Caco-2 (cell line): Measurements from ENCODE around the gene EFL1. TPM values are rescaled to one million over a fixed set of nuclear protein-coding genes. Genes with fewer than 3 reads are reported as not detected.

Source experiments
- BruUV-seq: library from RNA; stranded (reverse); fragments of 400-500 nt; replicated peaks from 2 replicates; lab custom pipeline; 2021; lab: Mats Ljungman, UMichigan
- CTCF ChIA-PET: fragments of 300-600 bp; sonication (Branson Sonifier 250); formaldehyde crosslinking; loops from one replicate; lab custom pipeline; 2022; ENCODE audit warnings: antibody characterized with exemption; lab: Charles Lee
- POLR2A ChIA-PET: fragments of 300-600 bp; sonication (Branson Sonifier 250); formaldehyde crosslinking; loops from one replicate; lab custom pipeline; 2022; ENCODE audit warnings: antibody characterized with exemption; lab: Charles Lee
- DNase-seq, 2 experiments: peaks; one replicate each; pipeline versions ENCODE4 v3.0.0 to v3.0.0-alpha.2; 2020 to 2022
- H3K27me3 ChIP-seq: replicated peaks from 2 replicates; pipeline ENCODE4 v1.6.0; 2011; ENCODE audit warnings: low read length; ENCODE audit not compliant: control insufficient read depth, insufficient read depth
- H3K36me3 ChIP-seq: 2 replicates; pipeline ENCODE4 v1.5.1; 2011; ENCODE audit warnings: low read length; ENCODE audit not compliant: control insufficient read depth, insufficient read depth
- H3K4me1 ChIP-seq: fragments of 250-450 bp; sonication (Bioruptor Pico); 2 replicates; pipeline ENCODE4 v1.5.1; 2020; ENCODE audit warnings: mild to moderate bottlenecking
- H3K4me3 ChIP-seq: 2 replicates; pipeline ENCODE4 v1.5.1; 2011; ENCODE audit warnings: low read depth, mild to moderate bottlenecking, control low read depth, low read length
- H3K9me3 ChIP-seq: fragments of 250-450 bp; sonication (Bioruptor Pico); 2 replicates; pipeline ENCODE4 v1.5.1; 2020; ENCODE audit warnings: mild to moderate bottlenecking, moderate library complexity
- H3K27ac Mint-ChIP-seq: one replicate; pipeline ENCODE4 v1.8.0; 2022; ENCODE audit warnings: mixed read lengths; ENCODE audit not compliant: unreplicated experiment
- H3K27me3 Mint-ChIP-seq: one replicate; pipeline ENCODE4 v1.8.0; 2022; ENCODE audit warnings: mixed read lengths; ENCODE audit not compliant: insufficient read depth, unreplicated experiment
- H3K36me3 Mint-ChIP-seq: one replicate; pipeline ENCODE4 v1.8.0; 2022; ENCODE audit warnings: mild to moderate bottlenecking, mixed read lengths; ENCODE audit not compliant: insufficient read depth, unreplicated experiment
- H3K4me1 Mint-ChIP-seq: one replicate; pipeline ENCODE4 v1.8.0; 2022; ENCODE audit warnings: low read depth, mixed read lengths; ENCODE audit not compliant: unreplicated experiment
- H3K4me3 Mint-ChIP-seq: one replicate; pipeline ENCODE4 v1.8.0; 2022; ENCODE audit warnings: mild to moderate bottlenecking, moderate library complexity, mixed read lengths; ENCODE audit not compliant: unreplicated experiment
- H3K9me3 Mint-ChIP-seq: one replicate; pipeline ENCODE4 v1.8.0; 2022; ENCODE audit warnings: mixed read lengths; ENCODE audit not compliant: unreplicated experiment
- intact Hi-C: fragments of 100-400 bp; cut with micrococcal nuclease; formaldehyde crosslinking; loops from one replicate; pipeline ENCODE4 v1.10.0; 2022; ENCODE audit not compliant: unreplicated experiment
- total RNA-seq: library from RNA; stranded (reverse); gene quantifications from 2 replicates; pipeline ENCODE4 v1.2.3, GENCODE V29; 2022
- TF ChIP-seq, protein P1 (sequence below), 2 experiments: fragments of 200-600 bp in 1 of 2; IDR thresholded peaks; 1 replicate in 1 of 2; 2 replicates in 1 of 2; pipeline versions ENCODE4 v1.5.1 to v1.8.0; 2011 to 2022; ENCODE audit warnings: antibody characterized with exemption in 1 of 2, control low read depth in 1 of 2, inconsistent platforms in 1 of 2, low read depth in 1 of 2, low read length in 1 of 2, mild to moderate bottlenecking in 1 of 2, moderate library complexity in 1 of 2; ENCODE audit not compliant: insufficient read depth in 1 of 2, severe bottlenecking in 1 of 2, unreplicated experiment in 1 of 2

The EFL1 gene
- total RNA-seq, 1 experiment from 2014 or later, result 10.3 TPM

DNA sequence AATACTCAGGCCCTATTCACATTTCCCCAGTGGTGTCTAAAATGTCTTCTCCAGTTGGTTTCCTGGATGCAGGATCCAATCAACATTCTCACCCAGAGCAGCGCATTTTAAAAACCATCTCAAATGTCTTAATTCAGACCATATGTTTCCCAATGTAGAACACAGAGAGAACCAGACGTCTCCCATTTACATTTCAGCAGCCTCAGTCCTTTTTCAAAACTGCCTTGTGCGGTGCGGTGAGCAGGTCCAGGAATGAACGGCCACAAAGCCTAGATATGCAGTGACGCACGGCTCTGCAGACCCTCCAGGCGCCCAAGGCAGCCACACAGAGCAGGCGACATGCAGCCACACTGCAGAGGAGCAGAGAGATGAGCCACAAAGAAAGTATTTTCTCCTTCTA is 150.6 kb downstream of the EFL1 start:
- CTCF ChIA-PET, result no interaction called here
- TF ChIP-seq, protein P1, sequence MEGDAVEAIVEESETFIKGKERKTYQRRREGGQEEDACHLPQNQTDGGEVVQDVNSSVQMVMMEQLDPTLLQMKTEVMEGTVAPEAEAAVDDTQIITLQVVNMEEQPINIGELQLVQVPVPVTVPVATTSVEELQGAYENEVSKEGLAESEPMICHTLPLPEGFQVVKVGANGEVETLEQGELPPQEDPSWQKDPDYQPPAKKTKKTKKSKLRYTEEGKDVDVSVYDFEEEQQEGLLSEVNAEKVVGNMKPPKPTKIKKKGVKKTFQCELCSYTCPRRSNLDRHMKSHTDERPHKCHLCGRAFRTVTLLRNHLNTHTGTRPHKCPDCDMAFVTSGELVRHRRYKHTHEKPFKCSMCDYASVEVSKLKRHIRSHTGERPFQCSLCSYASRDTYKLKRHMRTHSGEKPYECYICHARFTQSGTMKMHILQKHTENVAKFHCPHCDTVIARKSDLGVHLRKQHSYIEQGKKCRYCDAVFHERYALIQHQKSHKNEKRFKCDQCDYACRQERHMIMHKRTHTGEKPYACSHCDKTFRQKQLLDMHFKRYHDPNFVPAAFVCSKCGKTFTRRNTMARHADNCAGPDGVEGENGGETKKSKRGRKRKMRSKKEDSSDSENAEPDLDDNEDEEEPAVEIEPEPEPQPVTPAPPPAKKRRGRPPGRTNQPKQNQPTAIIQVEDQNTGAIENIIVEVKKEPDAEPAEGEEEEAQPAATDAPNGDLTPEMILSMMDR (IDR thresholded peaks at IDR 0.05; ENCODE audit: insufficient read depth in 1 of 2, low read depth in 1 of 2, low read length in 1 of 2, severe bottlenecking in 1 of 2, unreplicated experiment in 1 of 2), result no peak

GRCh38 chr15:82110144-82110543 is 152.4 kb downstream of the EFL1 start:
- no peaks in the 10 kb centered on the region for H3K36me3 ChIP-seq
- BruUV-seq, result no TSS peak
- no peak overlapping the region for H3K4me3 ChIP-seq
- no peaks in the 10 kb centered on the region for H3K4me1 Mint-ChIP-seq
- H3K9me3 Mint-ChIP-seq, result no peaks in the 10 kb centered on the region
- no peak overlapping the region for H3K27ac Mint-ChIP-seq
- DNase-seq, result no peak
- no peaks in the 10 kb centered on the region for H3K27me3 ChIP-seq
- CTCF ChIA-PET, result no interaction called here
- H3K9me3 ChIP-seq, result no peaks in the 10 kb centered on the region
- H3K4me1 ChIP-seq, result no peaks in the 10 kb centered on the region
- TF ChIP-seq, protein P1 (IDR thresholded peaks at IDR 0.05; ENCODE audit: insufficient read depth in 1 of 2, low read depth in 1 of 2, low read length in 1 of 2, severe bottlenecking in 1 of 2, unreplicated experiment in 1 of 2), result no peak
- H3K36me3 Mint-ChIP-seq, result no peaks in the 10 kb centered on the region
- POLR2A ChIA-PET, result no interaction called here
- intact Hi-C loops, result no loop called here
- H3K27me3 Mint-ChIP-seq, result no peaks in the 10 kb centered on the region
- H3K4me3 Mint-ChIP-seq, result no peak overlapping the region

More for the DNA sequence above, 150.6 kb downstream of the EFL1 start:
- Histone ChIP-seq H3K4me3 (no peak overlapping the region), H3K4me1 (no peaks in the 10 kb centered on the region), H3K36me3 (no peaks in the 10 kb centered on the region), H3K27me3 (no peaks in the 10 kb centered on the region), H3K9me3 (no peaks in the 10 kb centered on the region)
- Mint-ChIP-seq H3K36me3 (no peaks in the 10 kb centered on the region), H3K27ac (no peak overlapping the region), H3K9me3 (no peaks in the 10 kb centered on the region), H3K27me3 (no peaks in the 10 kb centered on the region), H3K4me1 (no peaks in the 10 kb centered on the region), H3K4me3 (no peak overlapping the region)
- no peak for DNase-seq
- POLR2A ChIA-PET, result no interaction called here
- intact Hi-C loops, result no loop called here
- no TSS peak for BruUV-seq

DNA sequence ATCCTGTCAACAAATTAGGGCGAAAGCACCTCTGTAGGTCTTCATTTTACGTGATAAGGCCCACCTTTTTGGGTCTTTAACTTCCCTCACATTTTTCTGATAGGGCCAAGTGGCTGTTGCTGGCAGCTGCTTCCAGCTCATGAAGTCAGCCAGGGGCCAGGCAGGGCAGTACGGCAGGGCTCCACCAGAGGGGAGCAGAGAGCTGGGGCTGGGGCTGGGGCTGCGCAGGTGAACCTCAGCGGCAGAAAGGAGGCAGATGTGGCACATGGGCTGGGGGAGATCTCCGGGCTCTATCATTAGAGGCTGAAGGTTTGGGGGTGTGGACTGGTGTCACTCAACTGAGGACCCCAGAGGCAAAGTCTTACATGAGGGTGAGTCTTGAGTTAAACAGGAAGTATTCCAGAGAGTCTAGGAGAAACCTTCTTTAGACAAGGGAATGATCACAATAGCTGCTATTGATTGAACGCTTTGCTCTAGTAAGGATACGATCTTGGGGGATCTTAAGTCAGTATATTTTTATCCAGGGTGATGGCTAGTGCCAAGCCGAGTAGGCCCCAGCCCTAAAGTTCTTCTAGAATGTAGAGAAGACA is 153.9 kb downstream of the EFL1 start:
- ChIA-PET CTCF (interaction anchor here (0.6 to 1.9 kb wide), 16 partner anchors 8 to 1141 kb away, joined by 3 to 28 read pairs (median 4); no protein-coding TSS in a partner anchor), POLR2A (no interaction called here)
- H3K27me3 Mint-ChIP-seq, result no peaks in the 10 kb centered on the region
- no peaks in the 10 kb centered on the region for H3K9me3 ChIP-seq
- no peaks in the 10 kb centered on the region for H3K36me3 Mint-ChIP-seq
- H3K36me3 ChIP-seq, result no peaks in the 10 kb centered on the region
- no peak overlapping the region for H3K4me3 Mint-ChIP-seq
- TF ChIP-seq, protein P1 (IDR thresholded peaks at IDR 0.05; ENCODE audit: insufficient read depth in 1 of 2, low read depth in 1 of 2, low read length in 1 of 2, severe bottlenecking in 1 of 2, unreplicated experiment in 1 of 2), result peak; percentile 93 to 94
- peak; percentile 60 to 86 for DNase-seq
- H3K4me1 ChIP-seq, result no peaks in the 10 kb centered on the region
- H3K27me3 ChIP-seq, result no peaks in the 10 kb centered on the region
- BruUV-seq, result no TSS peak
- no peak overlapping the region for H3K4me3 ChIP-seq
- intact Hi-C loops, result loop anchor here (1.0 to 10.0 kb wide), 3 partner anchors 32 to 624 kb away; no protein-coding TSS in a partner anchor
- no peaks in the 10 kb centered on the region for H3K4me1 Mint-ChIP-seq
- H3K27ac Mint-ChIP-seq, result no peak overlapping the region
- no peaks in the 10 kb centered on the region for H3K9me3 Mint-ChIP-seq
